HG02981 (cell line): ENCODE measurements around the gene NPY.
"Not testable (repeated sequence)": the region's sequence is repeated elsewhere in the genome, so short reads cannot be mapped to it uniquely, and the experiment has no call there.

Source experiments
- ATAC-seq: cut with Tn5 transposase; IDR thresholded peaks from one replicate; pipeline ENCODE4 v1.9.1; 2021; ENCODE audit warnings: mild to moderate bottlenecking, moderate library complexity; ENCODE audit not compliant: unreplicated experiment

Gene NPY

GRCh38 chr7:24283897-24284698 lies at the start of gene NPY:
TSS of gene NPY (plus strand) at chr7:24284190. CDS start at chr7:24285241, 1,051 bp downstream.
- ATAC-seq: no peak

DNA sequence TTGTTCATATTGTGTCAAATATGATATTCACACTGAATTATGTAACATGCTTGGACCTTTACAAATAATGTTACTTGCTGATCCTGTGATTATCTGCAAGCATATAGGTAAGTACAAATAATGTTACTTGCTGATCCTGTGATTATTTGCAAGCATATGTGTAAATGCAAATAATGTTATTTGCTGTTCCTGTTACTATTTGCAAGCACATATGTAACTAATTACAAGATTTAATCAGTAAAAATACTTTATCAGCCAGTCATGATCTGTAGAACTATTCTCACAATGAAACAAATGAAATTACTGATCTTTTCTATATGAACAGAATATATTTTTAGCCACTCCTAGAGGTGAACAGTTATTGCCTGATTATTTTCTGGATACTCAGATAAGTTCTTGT lies 44.7 kb upstream of the NPY start:
- ATAC-seq: no peak

- no peak for ATAC-seq
Observed at GRCh38 chr7:24241206-24241605, 42.8 kb upstream of the NPY start.

GRCh38 chr7:24244554-24244953 lies 39.4 kb upstream of the NPY start:
- no peak for ATAC-seq

DNA sequence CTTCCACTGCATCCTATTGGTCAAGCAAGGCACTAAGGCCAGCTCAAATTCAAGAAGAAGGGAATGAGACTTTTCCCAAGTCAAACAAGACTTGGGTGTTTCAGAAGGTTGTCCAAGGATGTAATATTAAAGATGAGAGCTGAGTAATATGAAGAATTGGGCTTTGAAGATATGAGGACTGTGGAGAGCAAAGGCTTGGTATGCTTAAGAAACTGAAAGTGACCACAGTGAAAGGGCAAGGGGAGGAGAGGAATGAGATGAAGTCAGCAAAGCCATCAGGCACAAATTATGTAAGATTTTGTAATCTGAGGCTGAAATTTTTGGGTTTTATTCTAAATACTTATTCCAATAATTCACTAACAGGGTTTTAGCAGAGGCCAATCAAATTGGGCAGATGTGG lies 38.6 kb upstream of the NPY start:
- ATAC-seq: peak; percentile 91

GRCh38 chr7:24249266-24249665 lies 34.7 kb upstream of the NPY start:
- ATAC-seq: no peak

DNA sequence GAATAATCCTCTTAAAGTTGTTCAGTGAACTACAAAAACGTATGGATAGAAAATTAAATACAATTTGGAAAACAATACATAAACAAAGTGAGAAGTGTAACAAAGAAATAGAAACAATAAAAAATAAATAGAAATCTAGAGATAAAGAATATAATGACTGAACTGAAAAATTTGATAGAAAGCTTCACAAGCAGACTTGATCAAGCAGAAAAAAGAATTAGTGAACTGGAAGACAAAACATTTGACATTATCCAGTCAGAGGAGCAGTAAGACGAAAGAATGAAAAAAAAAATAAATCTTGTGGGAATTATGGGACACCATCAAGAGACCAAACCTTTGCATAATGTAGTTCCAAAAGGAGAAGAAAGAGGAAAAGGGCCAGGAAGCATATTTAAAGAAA lies 32.4 kb upstream of the NPY start:
- no peak for ATAC-seq

DNA sequence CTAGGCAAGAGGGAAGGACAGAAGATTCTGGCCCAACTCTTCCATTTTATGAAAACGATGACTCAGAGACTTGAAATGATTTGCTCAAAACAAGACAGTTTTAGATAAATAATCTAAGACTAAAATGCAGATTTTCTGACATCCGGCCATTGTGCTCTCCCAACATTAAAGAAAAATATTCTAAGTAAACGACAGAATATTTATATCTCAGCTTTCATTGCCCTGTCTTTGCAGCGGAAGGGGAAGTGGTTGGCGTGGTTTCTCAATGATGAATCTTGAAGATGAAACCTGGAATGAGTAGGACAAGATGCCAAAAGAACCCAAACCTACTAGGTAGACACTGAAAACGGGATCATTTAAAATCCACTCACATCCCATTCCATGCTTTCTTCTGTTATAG lies 28.9 kb upstream of the NPY start:
- ATAC-seq: no peak

- ATAC-seq: not testable (repeated sequence)
Observed at GRCh38 chr7:24258324-24258723, 25.7 kb upstream of the NPY start.

DNA sequence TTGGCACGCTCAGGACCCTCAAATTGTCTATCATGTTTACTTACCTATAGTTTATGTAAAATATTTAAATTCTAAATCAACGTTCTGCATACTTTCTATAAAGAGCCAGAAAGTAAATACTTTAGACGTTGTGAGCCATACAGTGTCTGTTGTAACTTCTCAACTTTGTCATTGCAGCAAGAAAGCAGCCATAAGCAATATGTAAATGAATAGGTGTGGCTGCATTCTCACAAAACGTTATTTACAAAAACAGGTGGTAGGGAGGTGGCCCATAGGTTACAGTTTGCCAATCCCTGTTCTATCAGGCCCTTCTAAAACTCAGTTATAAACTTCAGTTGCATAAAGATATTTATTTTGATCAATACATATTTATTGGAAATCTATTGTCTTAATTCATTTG lies 12.1 kb upstream of the NPY start:
- ATAC-seq: no peak

- no peak for ATAC-seq
Observed at GRCh38 chr7:24279512-24279911, 4.5 kb upstream of the NPY start.

GRCh38 chr7:24283554-24283896 lies 465 bp upstream of the NPY start:
- no peak for ATAC-seq

DNA sequence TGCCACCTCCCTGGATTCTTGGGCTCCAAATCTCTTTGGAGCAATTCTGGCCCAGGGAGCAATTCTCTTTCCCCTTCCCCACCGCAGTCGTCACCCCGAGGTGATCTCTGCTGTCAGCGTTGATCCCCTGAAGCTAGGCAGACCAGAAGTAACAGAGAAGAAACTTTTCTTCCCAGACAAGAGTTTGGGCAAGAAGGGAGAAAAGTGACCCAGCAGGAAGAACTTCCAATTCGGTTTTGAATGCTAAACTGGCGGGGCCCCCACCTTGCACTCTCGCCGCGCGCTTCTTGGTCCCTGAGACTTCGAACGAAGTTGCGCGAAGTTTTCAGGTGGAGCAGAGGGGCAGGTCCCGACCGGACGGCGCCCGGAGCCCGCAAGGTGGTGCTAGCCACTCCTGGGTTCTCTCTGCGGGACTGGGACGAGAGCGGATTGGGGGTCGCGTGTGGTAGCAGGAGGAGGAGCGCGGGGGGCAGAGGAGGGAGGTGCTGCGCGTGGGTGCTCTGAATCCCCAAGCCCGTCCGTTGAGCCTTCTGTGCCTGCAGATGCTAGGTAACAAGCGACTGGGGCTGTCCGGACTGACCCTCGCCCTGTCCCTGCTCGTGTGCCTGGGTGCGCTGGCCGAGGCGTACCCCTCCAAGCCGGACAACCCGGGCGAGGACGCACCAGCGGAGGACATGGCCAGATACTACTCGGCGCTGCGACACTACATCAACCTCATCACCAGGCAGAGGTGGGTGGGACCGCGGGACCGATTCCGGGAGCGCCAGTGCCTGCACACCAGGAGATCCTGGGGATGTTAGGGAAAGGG lies 913 bp downstream of the NPY start:
- no peak for ATAC-seq

GRCh38 chr7:24290004-24290641 lies 6.1 kb downstream of the NPY start:
- peak; percentile 98 for ATAC-seq

- no peak for ATAC-seq
Observed at GRCh38 chr7:24291271-24291670, 7.3 kb downstream of the NPY start.

GRCh38 chr7:24297362-24297761 lies 13.4 kb downstream of the NPY start:
- ATAC-seq: no peak

GRCh38 chr7:24298696-24299095 lies 14.7 kb downstream of the NPY start:
- no peak for ATAC-seq

GRCh38 chr7:24299192-24299591 lies 15.2 kb downstream of the NPY start:
- no peak for ATAC-seq

DNA sequence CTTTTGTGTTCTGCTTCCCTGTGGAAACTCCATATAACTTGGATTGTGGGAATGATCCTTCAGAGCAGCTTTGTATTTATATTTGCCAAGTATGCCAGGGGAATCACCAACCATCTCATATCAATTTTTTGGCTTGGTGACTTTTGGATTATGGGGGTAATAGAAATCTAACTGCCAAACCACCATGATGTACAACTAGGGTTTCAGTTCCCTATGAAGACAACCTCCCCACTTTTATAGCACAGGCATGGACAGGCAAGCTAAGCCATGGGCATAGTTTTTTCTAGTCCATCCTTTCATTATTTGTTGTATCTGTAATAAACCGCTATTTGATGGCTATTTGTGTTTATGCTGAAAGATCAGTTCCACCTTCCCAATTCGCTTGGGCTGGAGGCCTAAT lies 17.7 kb downstream of the NPY start:
- no peak for ATAC-seq

DNA sequence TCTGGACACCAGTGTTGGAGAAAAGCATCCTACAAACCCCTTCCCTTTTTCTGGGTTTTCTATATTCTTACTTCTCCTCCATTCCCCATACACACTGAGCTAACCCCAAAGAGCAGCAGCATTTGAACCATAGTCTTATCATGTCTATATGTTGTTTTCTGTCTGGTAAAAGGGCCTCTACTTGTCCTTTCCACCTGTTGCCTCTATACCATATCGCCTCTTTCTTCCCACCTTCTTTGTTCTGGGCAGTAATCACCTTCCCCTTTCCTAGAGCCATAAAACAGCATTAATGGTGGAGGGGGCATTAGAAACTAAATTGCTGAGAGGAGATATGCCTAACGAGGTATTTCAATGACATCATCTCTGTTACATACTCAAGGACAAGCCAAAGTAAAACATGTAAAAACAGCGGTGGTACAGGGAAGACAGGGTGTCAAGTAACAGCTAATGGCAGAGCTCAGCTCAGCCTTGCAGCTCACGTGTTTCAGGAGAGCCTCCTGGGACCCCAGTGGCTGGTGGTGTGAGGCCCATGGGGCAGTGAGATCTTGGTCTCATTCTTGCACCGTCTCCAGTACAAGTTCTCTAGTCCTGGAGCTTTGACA lies 20.6 kb downstream of the NPY start:
- ATAC-seq: no peak

DNA sequence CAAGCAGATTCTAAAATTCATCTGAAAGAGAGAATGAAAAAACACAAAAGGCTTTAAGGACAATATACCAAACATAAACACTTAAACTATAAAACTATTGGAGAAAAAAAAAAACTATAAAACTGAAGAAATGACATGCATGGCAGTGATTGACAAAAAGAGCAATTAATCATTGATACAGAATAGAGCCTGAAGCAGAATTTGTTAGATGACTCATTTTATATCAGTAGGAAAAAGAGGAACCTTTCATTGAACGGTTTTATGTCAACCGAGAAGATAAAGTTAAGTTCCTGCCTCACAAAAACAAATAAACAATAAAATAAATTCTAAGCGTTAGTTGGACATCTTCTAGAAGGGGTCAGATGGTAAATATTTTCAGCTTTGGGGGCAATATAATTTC lies 23.3 kb downstream of the NPY start:
- no peak for ATAC-seq
